Measurements from ENCODE around the gene LIX1L.

DNA sequence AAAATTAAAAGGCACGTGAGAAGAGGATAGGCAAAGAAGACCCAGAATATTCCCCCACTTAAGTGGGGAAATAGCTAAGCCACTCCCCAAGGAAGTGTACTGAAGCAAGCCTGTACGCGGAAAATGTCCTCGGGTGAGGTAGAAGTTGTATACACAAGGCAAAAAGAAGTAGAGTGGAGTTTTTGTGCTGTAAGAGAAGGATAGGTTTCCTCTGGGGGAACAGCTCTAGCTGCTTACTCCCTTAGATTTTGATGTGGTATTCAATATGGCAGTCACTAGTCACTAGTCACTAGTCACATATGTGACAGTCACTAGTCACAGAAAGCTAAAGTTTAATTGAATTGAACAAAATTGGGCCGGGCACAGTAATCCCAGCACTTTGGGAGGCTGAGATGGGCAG lies 31.0 kb upstream of the LIX1L start:
- TF ChIP-seq, protein P1, sequence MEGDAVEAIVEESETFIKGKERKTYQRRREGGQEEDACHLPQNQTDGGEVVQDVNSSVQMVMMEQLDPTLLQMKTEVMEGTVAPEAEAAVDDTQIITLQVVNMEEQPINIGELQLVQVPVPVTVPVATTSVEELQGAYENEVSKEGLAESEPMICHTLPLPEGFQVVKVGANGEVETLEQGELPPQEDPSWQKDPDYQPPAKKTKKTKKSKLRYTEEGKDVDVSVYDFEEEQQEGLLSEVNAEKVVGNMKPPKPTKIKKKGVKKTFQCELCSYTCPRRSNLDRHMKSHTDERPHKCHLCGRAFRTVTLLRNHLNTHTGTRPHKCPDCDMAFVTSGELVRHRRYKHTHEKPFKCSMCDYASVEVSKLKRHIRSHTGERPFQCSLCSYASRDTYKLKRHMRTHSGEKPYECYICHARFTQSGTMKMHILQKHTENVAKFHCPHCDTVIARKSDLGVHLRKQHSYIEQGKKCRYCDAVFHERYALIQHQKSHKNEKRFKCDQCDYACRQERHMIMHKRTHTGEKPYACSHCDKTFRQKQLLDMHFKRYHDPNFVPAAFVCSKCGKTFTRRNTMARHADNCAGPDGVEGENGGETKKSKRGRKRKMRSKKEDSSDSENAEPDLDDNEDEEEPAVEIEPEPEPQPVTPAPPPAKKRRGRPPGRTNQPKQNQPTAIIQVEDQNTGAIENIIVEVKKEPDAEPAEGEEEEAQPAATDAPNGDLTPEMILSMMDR (conservative IDR thresholded peaks at IDR 0.05 in 1 of 2, IDR thresholded peaks at IDR 0.05 in 1 of 2; ENCODE audit: low read depth in 1 of 2, low read length in 2 of 2): no peak
- no peak for TF ChIP-seq EZH2 (IDR thresholded peaks at IDR 0.05; ENCODE audit: low read length, missing control alignments)
